Mononuclear cell (primary cell): ENCODE data around the gene HERC2. TPM values are rescaled to one million over a fixed set of nuclear protein-coding genes. Genes with fewer than 3 reads are reported as not detected.

Experiments used
- H3K27me3 ChIP-seq: 2 replicates; pipeline ENCODE4 v1.6.0; 2011; ENCODE audit warnings: low read length, control low read depth; ENCODE audit not compliant: insufficient read depth
- H3K4me1 ChIP-seq: 2 replicates; pipeline ENCODE4 v1.5.1; 2011; ENCODE audit warnings: mild to moderate bottlenecking, low read length, control low read depth; ENCODE audit not compliant: insufficient read depth
- H3K4me3 ChIP-seq: 2 replicates; pipeline ENCODE4 v1.5.1; 2011; ENCODE audit warnings: mild to moderate bottlenecking, low read length, moderate library complexity
- H3K9me3 ChIP-seq: 2 replicates; pipeline ENCODE4 v1.5.1; 2011; ENCODE audit warnings: low read depth, mild to moderate bottlenecking, control low read depth, low read length
- total RNA-seq: library from RNA; depleted of rRNA; stranded (reverse); fragments of >200 nt; gene quantifications from one replicate; pipeline ENCODE4 v1.2.3, GENCODE V29; 2012

Gene HERC2
- total RNA-seq, 1 donor: 18.5 TPM

- Histone ChIP-seq H3K4me1 (no peaks in the 10 kb centered on the region), H3K4me3 (no peak overlapping the region), H3K9me3 (no peaks in the 10 kb centered on the region), H3K27me3 (no peaks in the 10 kb centered on the region)
Observed at GRCh38 chr15:28113394-28114113, 208.4 kb downstream of the HERC2 start.

GRCh38 chr15:28112962-28113361, 209.0 kb downstream of the HERC2 start:
- Histone ChIP-seq H3K4me1 (no peaks in the 10 kb centered on the region), H3K9me3 (no peaks in the 10 kb centered on the region), H3K27me3 (peaks cover under 1% of the 10 kb centered on the region), H3K4me3 (no peak overlapping the region)

GRCh38 chr15:28112101-28112760, 209.7 kb downstream of the HERC2 start:
- Histone ChIP-seq H3K4me3 (no peak overlapping the region), H3K27me3 (peaks cover 8% of the 10 kb centered on the region), H3K4me1 (peaks cover 6% of the 10 kb centered on the region), H3K9me3 (no peaks in the 10 kb centered on the region)

- H3K4me3 ChIP-seq: no peak overlapping the region
- H3K27me3 ChIP-seq: peaks cover 10% of the 10 kb centered on the region
- H3K9me3 ChIP-seq: no peaks in the 10 kb centered on the region
- H3K4me1 ChIP-seq: peaks cover 13% of the 10 kb centered on the region
Observed at GRCh38 chr15:28111543-28111942, 210.4 kb downstream of the HERC2 start.

- peaks cover 17% of the 10 kb centered on the region for H3K4me1 ChIP-seq
- no peaks in the 10 kb centered on the region for H3K9me3 ChIP-seq
- H3K4me3 ChIP-seq: no peak overlapping the region
- H3K27me3 ChIP-seq: peaks cover 21% of the 10 kb centered on the region
Observed at GRCh38 chr15:28110481-28110881, 211.5 kb downstream of the HERC2 start.

GRCh38 chr15:28109626-28110455, 212.1 kb downstream of the HERC2 start:
- peaks cover 17% of the 10 kb centered on the region for H3K4me1 ChIP-seq
- H3K27me3 ChIP-seq: peaks cover 22% of the 10 kb centered on the region
- H3K9me3 ChIP-seq: no peaks in the 10 kb centered on the region
- H3K4me3 ChIP-seq: no peak overlapping the region

- Histone ChIP-seq H3K4me1 (peaks cover 17% of the 10 kb centered on the region), H3K9me3 (no peaks in the 10 kb centered on the region), H3K4me3 (no peak overlapping the region), H3K27me3 (peaks cover 22% of the 10 kb centered on the region)
Observed at GRCh38 chr15:28107904-28108275, 214.1 kb downstream of the HERC2 start.

GRCh38 chr15:28107111-28107903, 214.7 kb downstream of the HERC2 start:
- Histone ChIP-seq H3K4me3 (peak overlapping the region; percentile 19), H3K9me3 (no peaks in the 10 kb centered on the region)

GRCh38 chr15:28106294-28107110, 215.5 kb downstream of the HERC2 start:
- H3K4me1 ChIP-seq: peaks cover 17% of the 10 kb centered on the region
- no peaks in the 10 kb centered on the region for H3K9me3 ChIP-seq
- peaks cover 24% of the 10 kb centered on the region for H3K27me3 ChIP-seq
- peak overlapping the region; percentile 19 for H3K4me3 ChIP-seq

More at GRCh38 chr15:28107111-28107903, 214.7 kb downstream of the HERC2 start:
- Histone ChIP-seq H3K27me3 (peaks cover 22% of the 10 kb centered on the region), H3K4me1 (peaks cover 17% of the 10 kb centered on the region)

GRCh38 chr15:28105793-28106192, 216.2 kb downstream of the HERC2 start:
- Histone ChIP-seq H3K4me1 (peaks cover 17% of the 10 kb centered on the region), H3K27me3 (peaks cover 24% of the 10 kb centered on the region)

GRCh38 chr15:28105224-28105791, 216.7 kb downstream of the HERC2 start:
- Histone ChIP-seq H3K27me3 (peaks cover 28% of the 10 kb centered on the region), H3K4me3 (no peak overlapping the region), H3K4me1 (peaks cover 17% of the 10 kb centered on the region), H3K9me3 (no peaks in the 10 kb centered on the region)

More at GRCh38 chr15:28105793-28106192, 216.2 kb downstream of the HERC2 start:
- Histone ChIP-seq H3K9me3 (no peaks in the 10 kb centered on the region), H3K4me3 (no peak overlapping the region)

GRCh38 chr15:28104326-28104725, 217.7 kb downstream of the HERC2 start:
- Histone ChIP-seq H3K9me3 (no peaks in the 10 kb centered on the region), H3K4me1 (peaks cover 21% of the 10 kb centered on the region), H3K27me3 (peaks cover 37% of the 10 kb centered on the region), H3K4me3 (no peak overlapping the region)

- Histone ChIP-seq H3K9me3 (no peaks in the 10 kb centered on the region), H3K4me3 (no peak overlapping the region), H3K4me1 (peaks cover 24% of the 10 kb centered on the region), H3K27me3 (peaks cover 40% of the 10 kb centered on the region)
Observed at GRCh38 chr15:28103831-28104230, 218.1 kb downstream of the HERC2 start.
